SKM-1 (cell line): ENCODE results near the gene POF1B.

Source experiments
- DNase-seq: peaks from one replicate; lab custom pipeline; 2025; ENCODE audit not compliant: unreplicated experiment; lab: John Stamatoyannopoulos, UW

POF1B gene

DNA sequence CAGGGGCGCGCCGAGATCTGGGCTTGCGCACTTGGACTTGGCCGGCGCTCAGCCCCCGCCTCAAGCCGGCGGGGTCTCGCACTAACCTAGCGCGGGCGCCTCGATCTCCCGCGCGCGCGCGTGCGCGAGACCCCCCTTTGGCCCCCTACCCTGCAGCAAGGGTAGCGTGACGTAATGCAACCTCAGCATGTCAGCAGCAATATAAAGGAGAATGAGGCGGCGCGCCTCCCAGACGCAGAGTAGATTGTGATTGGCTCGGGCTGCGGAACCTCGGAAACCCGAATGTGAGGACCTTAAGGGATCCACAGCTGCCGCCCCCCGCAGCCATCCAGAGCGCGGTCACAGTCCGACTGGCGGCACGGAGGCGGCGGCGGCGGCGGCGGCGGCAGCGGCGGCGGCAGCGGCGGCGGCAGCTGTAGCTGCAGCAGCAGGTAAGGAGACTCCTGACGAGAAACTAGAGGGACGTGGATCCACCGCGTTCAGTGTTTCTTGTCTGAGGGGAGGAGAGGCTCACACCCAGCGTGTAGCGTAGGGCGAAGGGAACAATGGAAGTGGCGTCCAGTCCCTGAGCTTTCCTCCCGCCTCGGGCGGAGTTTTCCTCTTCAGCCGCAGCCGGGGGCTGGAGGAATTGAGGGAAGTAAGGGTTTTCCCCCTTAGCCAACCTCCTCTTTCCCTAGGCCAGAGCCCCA lies 135.6 kb downstream of the POF1B start, which contains the start of the genes SATL1 and ZNF711:
SATL1 (minus strand) TSS at position 19 of the 689 bp plus-strand sequence. CDS start 134,811 bp downstream, outside the sequence.
ZNF711 (plus strand) TSS at position 231 of the 689 bp plus-strand sequence. CDS start 3,582 bp downstream, outside the sequence.
- DNase-seq: no peak

DNA sequence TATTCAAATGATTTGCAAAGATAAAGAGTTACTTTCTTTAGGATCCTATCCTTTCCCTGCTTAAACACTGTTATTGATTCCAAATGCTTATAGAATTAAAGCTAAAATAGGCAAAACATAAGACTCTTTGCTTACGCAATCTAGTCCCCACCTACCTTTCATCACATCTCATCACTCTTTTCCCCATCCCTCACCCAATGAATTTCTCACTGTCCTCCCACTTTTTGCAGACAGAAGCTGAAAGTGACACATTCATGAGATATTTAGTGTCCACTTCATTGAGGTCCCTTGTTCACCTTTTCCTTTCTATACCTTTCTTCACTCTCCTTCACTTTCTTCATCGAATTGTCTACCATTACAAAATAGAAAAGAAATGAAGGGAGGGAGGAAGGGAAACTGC lies 136.3 kb downstream of the POF1B start:
- DNase-seq: no peak
